ENCODE results near the gene TEX52.

GRCh38 chr12:2811801-2812200 is 45.0 kb downstream of the TEX52 start:
- TF ChIP-seq CTCF (conservative IDR thresholded peaks at IDR 0.05; ENCODE audit: low read depth in 2 of 2) (no peak), EZH2 (IDR thresholded peaks at IDR 0.05; ENCODE audit: low read depth, unreplicated experiment) (no peak), POLR2AphosphoS5 (IDR thresholded peaks at IDR 0.05; ENCODE audit: low read depth) (no peak), ZNF114 (CRISPR knock-in tag; IDR thresholded peaks at IDR 0.05) (no peak), CREB1 (CRISPR knock-in tag; IDR thresholded peaks at IDR 0.05; ENCODE audit: low read depth) (no peak)

Data from GM23338 (cell line).